8988T (cell line): ENCODE results near the gene ZNF670.
"Not testable (repeated sequence)": the region's sequence is repeated elsewhere in the genome, so short reads cannot be mapped to it uniquely, and the experiment has no call there.

Experiments used
- DNase-seq: peaks from one replicate; pipeline ENCODE4 v3.0.0; 2011

Gene ZNF670

DNA sequence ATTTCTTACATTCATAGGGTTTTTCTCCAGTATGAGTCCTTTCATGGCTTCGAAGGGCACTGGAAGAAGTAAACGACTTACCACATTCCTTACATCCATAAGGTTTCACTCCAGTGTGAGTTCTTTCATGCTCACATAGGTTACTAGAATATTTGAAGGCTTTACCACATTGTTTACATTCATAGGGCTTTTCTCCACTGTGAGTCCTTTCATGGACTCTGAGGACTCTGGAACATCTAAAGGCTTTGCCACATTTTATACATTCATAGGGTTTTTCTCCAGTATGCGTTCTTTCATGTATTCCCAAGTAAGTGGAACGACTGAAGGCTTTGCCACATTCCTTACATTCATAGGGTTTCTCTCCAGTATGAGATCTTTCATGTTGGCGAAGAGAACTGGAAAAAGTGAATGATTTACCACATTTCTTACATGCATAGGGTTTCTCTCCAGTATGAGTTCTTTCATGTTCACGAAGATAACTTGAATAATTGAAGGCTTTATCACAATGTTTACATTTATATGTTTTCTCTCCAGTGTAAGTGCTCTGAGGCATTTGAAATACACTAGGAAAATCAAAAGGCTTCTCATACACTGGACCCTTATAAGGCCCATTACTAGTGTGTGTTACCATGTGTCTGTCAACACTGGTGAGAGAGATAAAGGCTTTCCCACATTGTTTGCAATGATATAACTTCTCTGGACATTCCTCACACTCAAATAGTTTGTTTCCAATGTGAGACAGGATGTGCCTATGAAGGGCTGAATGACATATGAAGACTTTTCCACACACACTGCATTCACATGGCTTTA is 40.9 kb downstream of the ZNF670 start:
- no peak for DNase-seq

DNA sequence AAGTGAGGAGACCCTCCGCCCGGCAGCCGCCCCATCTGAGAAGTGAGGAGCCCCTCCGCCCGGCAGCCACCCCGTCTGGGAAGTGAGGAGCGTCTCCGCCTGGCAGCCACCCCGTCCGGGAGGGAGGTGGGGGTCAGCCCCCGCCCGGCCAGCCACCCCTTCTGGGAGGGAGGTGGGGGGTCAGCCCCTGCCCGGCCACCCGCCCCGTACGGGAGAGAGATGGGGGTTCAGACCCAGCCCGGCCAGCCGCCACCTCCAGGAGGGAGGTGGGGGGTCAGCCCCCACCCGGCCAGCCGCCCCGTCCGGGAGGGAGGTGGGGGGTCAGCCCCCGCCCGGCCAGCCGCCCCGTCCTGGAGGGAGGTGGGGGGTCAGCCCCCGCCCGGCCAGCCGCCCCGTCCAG is 46.3 kb downstream of the ZNF670 start:
- not testable (repeated sequence) for DNase-seq
